Thyroid gland (tissue), 4 donors: ENCODE data around the gene SIL1. TPM values are rescaled to one million over a fixed set of nuclear protein-coding genes. Genes with fewer than 3 reads are reported as not detected.
A peak's percentile ranks its signal among the peaks of the same experiment; 100 is the strongest.

Experiments
- DNase-seq, 2 donors: peaks; one replicate each; pipeline ENCODE4 v3.0.0-alpha.2; 2019
- H3K27ac ChIP-seq, 3 donors: fragments of 200-600 bp; sonication (generic); 1 replicate in 2 of 3; 2 replicates in 1 of 3; pipeline ENCODE4 v1.5.1; 2016 to 2019; ENCODE audit warnings: mild to moderate bottlenecking in 1 of 3, moderate library complexity in 1 of 3
- H3K27me3 ChIP-seq: fragments of 200-600 bp; sonication (generic); one replicate; pipeline ENCODE4 v1.5.1; 2019
- H3K36me3 ChIP-seq, 2 donors: fragments of 200-600 bp; sonication (generic); one replicate each; pipeline ENCODE4 v1.5.1; 2016 to 2019
- H3K4me1 ChIP-seq, 2 donors: fragments of 200-600 bp; sonication (generic); one replicate each; pipeline ENCODE4 v1.5.1; 2017 to 2019
- H3K4me3 ChIP-seq, 3 donors: fragments of 200-600 bp; sonication (generic); replicated peaks in 1 of 3; 1 replicate in 2 of 3; 2 replicates in 1 of 3; pipeline ENCODE4 v1.5.1; 2016; ENCODE audit warnings: mild to moderate bottlenecking in 1 of 3
- H3K9me3 ChIP-seq: fragments of 200-600 bp; sonication (generic); one replicate; pipeline ENCODE4 v1.5.1; 2017
- CTCF ChIP-seq, 6 experiments: fragments of 200-600 bp in 3 of 6; fragments of 450-650 bp in 3 of 6; sonication (generic) in 3 of 6; IDR thresholded peaks; one replicate each; pipeline ENCODE4 v1.5.1; 2016 to 2019; ENCODE audit warnings: antibody characterized with exemption in 6 of 6, mild to moderate bottlenecking in 2 of 6, inconsistent platforms in 1 of 6, moderate library complexity in 1 of 6
- POLR2A ChIP-seq, 2 donors: fragments of 450-650 bp; IDR thresholded peaks; one replicate each; pipeline ENCODE4 v1.6.1; 2017; ENCODE audit warnings: antibody characterized with exemption in 2 of 2, mild to moderate bottlenecking in 2 of 2, moderate library complexity in 1 of 2
- WGBS, 2 donors: methylation state at CpG; one replicate each; pipeline ENCODE4 v1.1.5; 2017; 5-methylcytosine and 5-hydroxymethylcytosine counted together
- intact Hi-C: fragments of 100-400 bp; cut with DNase I; formaldehyde crosslinking; loops from one replicate; pipeline ENCODE4 v1.15.1; 2023
- total RNA-seq, 4 donors: library from RNA; depleted of rRNA; stranded (reverse); fragments of >200 nt; gene quantifications; one replicate each; pipeline ENCODE4 v1.2.3, GENCODE V29; 2016

Gene SIL1
- total RNA-seq, 4 donors from 2014 or later: 57.5 to 103 (median 81.7) TPM

GRCh38 chr5:139104577-139105276 lies 93.4 kb downstream of the SIL1 start:
- TF ChIP-seq POLR2A (IDR thresholded peaks at IDR 0.05) (no peak), CTCF (IDR thresholded peaks at IDR 0.05) (no peak)
- DNase-seq: peak; percentile 57 to 66
- no peaks in the 10 kb centered on the region for H3K27me3 ChIP-seq
- H3K27ac ChIP-seq: peak overlapping the region; percentile 36 to 66 (median 43)
- H3K4me1 ChIP-seq: peaks cover 50 to 63% of the 10 kb centered on the region in 2 donors
- WGBS, 2 donors: 54 to 61% methylated on average over 10 of the region's 10 CpGs
- no peak overlapping the region for H3K4me3 ChIP-seq
- intact Hi-C loops: no loop called here
- no peaks in the 10 kb centered on the region for H3K36me3 ChIP-seq
- H3K9me3 ChIP-seq: no peaks in the 10 kb centered on the region

GRCh38 chr5:139103762-139104161 lies 94.4 kb downstream of the SIL1 start:
- no peak for DNase-seq
- Histone ChIP-seq H3K4me3 (no peak overlapping the region), H3K9me3 (no peaks in the 10 kb centered on the region), H3K36me3 (no peaks in the 10 kb centered on the region), H3K27ac (peak overlapping the region in 1 of 3 donors; percentile 66), H3K27me3 (no peaks in the 10 kb centered on the region), H3K4me1 (peaks cover 40 to 54% of the 10 kb centered on the region in 2 donors)
- TF ChIP-seq CTCF (IDR thresholded peaks at IDR 0.05) (no peak), POLR2A (IDR thresholded peaks at IDR 0.05) (no peak)
- intact Hi-C loops: no loop called here

- Histone ChIP-seq H3K4me1 (peaks cover 19 to 26% of the 10 kb centered on the region in 2 donors), H3K36me3 (no peaks in the 10 kb centered on the region), H3K27ac (no peak overlapping the region), H3K27me3 (no peaks in the 10 kb centered on the region), H3K4me3 (no peak overlapping the region), H3K9me3 (no peaks in the 10 kb centered on the region)
- WGBS, 2 donors: 92% methylated on average over 3 of the region's 3 CpGs
- DNase-seq: no peak
- no peak for TF ChIP-seq CTCF (IDR thresholded peaks at IDR 0.05)
- no peak for TF ChIP-seq POLR2A (IDR thresholded peaks at IDR 0.05)
- intact Hi-C loops: no loop called here
These were observed 97.3 kb downstream of the SIL1 start for GRCh38 chr5:139100825-139101224.

- Histone ChIP-seq H3K27ac (no peak overlapping the region), H3K36me3 (no peaks in the 10 kb centered on the region), H3K4me1 (peaks cover 11 to 16% of the 10 kb centered on the region in 2 donors), H3K9me3 (no peaks in the 10 kb centered on the region), H3K27me3 (no peaks in the 10 kb centered on the region), H3K4me3 (no peak overlapping the region)
- no peak for DNase-seq
- TF ChIP-seq POLR2A (IDR thresholded peaks at IDR 0.05) (no peak), CTCF (IDR thresholded peaks at IDR 0.05) (no peak)
- intact Hi-C loops: no loop called here
- WGBS, 2 donors: 61 to 71% methylated on average over 1 of the region's 1 CpG
These were observed 103.7 kb downstream of the SIL1 start for GRCh38 chr5:139094154-139095131.
